ENCODE results near the gene SAMD11. TPM values are rescaled to one million over a fixed set of nuclear protein-coding genes. Genes with fewer than 3 reads are reported as not detected.

SAMD11 gene
- total and polyA plus RNA-seq, 2 of the 8 experiments (the other 6 are each of a cell fraction or from before 2014, with no cell fraction given) = 0.18 to 0.30 TPM

DNA sequence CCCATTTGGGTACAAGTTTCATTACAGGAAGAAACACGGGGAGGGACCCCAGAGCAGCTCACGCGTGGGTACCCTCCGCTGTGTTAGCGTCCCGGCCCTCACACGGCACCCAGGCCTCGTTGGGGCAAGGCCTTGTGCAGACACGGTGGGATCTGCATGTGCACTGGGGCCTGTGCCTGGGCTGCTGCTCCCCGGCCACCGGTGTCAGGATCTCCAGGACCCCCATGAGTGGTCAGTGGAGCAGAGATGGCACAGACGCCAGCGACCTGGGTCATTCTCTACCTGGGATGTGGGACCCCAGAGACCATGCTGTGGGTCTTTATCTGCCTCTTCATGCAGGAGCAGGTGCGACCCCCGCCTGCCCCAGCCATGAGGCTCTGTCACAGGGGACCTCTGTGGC, 5.4 kb upstream of the SAMD11 start (continued):
- no peak for TF ChIP-seq RXRA (IDR thresholded peaks at IDR 0.05; ENCODE audit: insufficient read depth, low read depth, low read length)
- TF ChIP-seq, protein P1, sequence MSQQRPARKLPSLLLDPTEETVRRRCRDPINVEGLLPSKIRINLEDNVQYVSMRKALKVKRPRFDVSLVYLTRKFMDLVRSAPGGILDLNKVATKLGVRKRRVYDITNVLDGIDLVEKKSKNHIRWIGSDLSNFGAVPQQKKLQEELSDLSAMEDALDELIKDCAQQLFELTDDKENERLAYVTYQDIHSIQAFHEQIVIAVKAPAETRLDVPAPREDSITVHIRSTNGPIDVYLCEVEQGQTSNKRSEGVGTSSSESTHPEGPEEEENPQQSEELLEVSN (IDR thresholded peaks at IDR 0.05) = no peak
- no peak for TF ChIP-seq BCL11A (IDR thresholded peaks at IDR 0.05; ENCODE audit: low read depth in 2 of 2, low read length in 2 of 2)
